Brain microvascular endothelial cell (primary cell): ENCODE data around the gene TLL1.
A peak's percentile ranks its signal among the peaks of the same experiment; 100 is the strongest.

Experiments used
- DNase-seq: peaks from one replicate; pipeline ENCODE4 v3.0.0-alpha.2; 2020
- H3K27ac ChIP-seq: fragments of 250-450 bp; sonication (Bioruptor Pico); 2 replicates; pipeline ENCODE4 v1.5.1; 2020; ENCODE audit warnings: mild to moderate bottlenecking, moderate library complexity
- H3K27me3 ChIP-seq: fragments of 250-450 bp; sonication (Bioruptor Pico); replicated peaks from 2 replicates; pipeline ENCODE4 v1.5.1; 2020; ENCODE audit warnings: mild to moderate bottlenecking
- H3K36me3 ChIP-seq: fragments of 250-450 bp; sonication (Bioruptor Pico); replicated peaks from 2 replicates; pipeline ENCODE4 v1.5.1; 2020; ENCODE audit warnings: mild to moderate bottlenecking
- H3K4me3 ChIP-seq: 2 replicates; pipeline ENCODE4 v1.5.1; 2011; ENCODE audit warnings: low read depth, mild to moderate bottlenecking, control low read depth, low read length, moderate library complexity
- in situ Hi-C: cut with HindIII; loops from 2 replicates; pipeline ENCODE4 v1.10.0; 2017; ENCODE audit warnings: low sequenced_read_pairs, low pct_ligation_motif_present
- TF ChIP-seq, protein P1 (sequence below): IDR thresholded peaks from 2 replicates; pipeline ENCODE4 v1.5.1; 2011; ENCODE audit warnings: low read depth, mild to moderate bottlenecking, moderate library complexity, low read length, control low read depth, inconsistent platforms; ENCODE audit errors: missing control alignments

Gene TLL1

DNA sequence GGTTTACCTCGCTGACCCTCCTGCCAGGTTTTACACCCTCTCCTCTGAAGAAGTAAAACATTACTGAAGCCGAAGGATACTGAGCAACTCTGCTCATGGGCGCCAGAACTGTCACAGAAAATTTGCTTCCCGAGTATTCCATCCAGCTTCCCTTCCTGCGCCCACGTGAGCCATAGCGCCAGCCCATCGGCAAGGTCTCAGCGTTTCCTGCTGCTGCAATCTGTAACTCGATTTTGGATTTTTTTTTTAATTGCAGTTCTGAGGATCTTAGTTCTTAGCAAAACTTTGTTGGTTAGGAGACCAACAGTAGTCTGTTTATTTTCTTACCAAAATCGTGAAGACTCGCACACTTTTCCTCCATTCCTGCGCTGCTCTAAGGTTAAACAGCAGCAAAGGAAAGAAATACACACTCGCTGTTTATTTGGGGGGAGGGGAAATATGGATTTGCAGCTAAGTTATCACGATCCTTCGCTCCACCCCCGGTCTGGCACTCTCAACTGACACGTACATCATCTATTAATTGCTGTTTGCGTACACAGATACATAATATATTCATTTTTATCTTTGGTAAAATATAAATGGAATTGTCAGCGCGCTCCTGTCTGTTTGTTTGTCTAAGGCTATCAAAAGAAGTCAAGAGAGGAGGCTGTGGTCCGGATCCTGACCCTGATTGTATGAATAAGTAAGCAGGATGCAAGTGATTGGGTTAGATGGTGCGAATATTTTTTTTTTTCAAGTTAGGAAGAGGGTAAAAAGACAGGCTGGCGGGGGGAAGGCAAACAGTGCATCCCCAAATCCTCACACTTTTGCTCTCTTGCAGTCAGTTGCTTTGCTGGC lies at the start of gene TLL1:
TLL1 (plus strand) TSS at position 777 of the 837 bp plus-strand sequence. CDS start 668 bp downstream, outside the sequence.
- Histone ChIP-seq H3K27ac (no peak within 1 kb of the TSS), H3K36me3 (no peaks in the 10 kb centered on the region), H3K4me3 (peak within 1 kb of the TSS; percentile 62), H3K27me3 (peaks cover 9% of the 10 kb centered on the region)
- in situ Hi-C loops, result no loop called here
- TF ChIP-seq, protein P1, sequence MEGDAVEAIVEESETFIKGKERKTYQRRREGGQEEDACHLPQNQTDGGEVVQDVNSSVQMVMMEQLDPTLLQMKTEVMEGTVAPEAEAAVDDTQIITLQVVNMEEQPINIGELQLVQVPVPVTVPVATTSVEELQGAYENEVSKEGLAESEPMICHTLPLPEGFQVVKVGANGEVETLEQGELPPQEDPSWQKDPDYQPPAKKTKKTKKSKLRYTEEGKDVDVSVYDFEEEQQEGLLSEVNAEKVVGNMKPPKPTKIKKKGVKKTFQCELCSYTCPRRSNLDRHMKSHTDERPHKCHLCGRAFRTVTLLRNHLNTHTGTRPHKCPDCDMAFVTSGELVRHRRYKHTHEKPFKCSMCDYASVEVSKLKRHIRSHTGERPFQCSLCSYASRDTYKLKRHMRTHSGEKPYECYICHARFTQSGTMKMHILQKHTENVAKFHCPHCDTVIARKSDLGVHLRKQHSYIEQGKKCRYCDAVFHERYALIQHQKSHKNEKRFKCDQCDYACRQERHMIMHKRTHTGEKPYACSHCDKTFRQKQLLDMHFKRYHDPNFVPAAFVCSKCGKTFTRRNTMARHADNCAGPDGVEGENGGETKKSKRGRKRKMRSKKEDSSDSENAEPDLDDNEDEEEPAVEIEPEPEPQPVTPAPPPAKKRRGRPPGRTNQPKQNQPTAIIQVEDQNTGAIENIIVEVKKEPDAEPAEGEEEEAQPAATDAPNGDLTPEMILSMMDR, result no peak
- DNase-seq, result no peak

DNA sequence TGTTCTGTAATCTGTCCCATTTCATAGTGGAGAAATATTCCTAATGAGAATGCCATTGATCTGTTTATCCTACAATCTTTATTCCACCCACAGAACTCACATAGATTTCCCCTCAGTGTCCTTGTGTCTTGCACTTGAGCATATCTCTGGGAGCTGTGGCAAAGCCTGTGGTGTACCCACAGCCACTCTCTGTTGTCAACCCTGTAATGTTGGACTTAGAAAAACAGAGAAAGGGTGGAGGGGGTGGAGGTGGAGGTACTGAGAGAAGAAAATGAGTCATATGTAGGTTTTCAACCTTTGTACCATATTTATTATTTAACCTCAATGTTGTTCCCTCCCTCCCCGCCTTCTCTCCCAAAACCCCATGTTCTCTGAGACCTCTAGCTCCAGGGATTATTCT lies 46.9 kb upstream of the TLL1 start:
- in situ Hi-C loops, result no loop called here
- no peak for DNase-seq
- Histone ChIP-seq H3K4me3 (no peak overlapping the region), H3K27ac (no peak overlapping the region), H3K27me3 (no peaks in the 10 kb centered on the region), H3K36me3 (no peaks in the 10 kb centered on the region)
- TF ChIP-seq, protein P1, result no peak

DNA sequence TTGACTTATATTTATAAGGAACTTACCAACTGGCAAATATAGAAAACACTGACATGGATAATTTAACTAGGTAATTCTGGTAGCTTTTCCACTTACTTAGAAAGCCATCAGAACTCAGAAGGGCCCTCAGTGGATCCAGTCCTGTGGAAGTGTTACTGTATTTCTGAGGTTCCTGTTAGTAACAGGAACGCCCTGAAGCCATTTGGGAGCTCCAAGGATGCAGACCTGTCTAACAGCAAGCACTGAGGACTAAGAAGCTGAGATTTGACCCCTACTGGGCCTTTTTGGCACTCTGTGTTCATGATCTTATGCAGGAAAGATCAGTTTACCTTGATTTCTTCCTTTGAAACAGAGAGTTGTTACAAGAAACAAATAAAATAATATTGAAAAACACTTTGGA lies 46.0 kb upstream of the TLL1 start:
- H3K4me3 ChIP-seq, result no peak overlapping the region
- no peak for DNase-seq
- no peaks in the 10 kb centered on the region for H3K36me3 ChIP-seq
- TF ChIP-seq, protein P1, result no peak
- H3K27me3 ChIP-seq, result no peaks in the 10 kb centered on the region
- no peak overlapping the region for H3K27ac ChIP-seq
- in situ Hi-C loops, result no loop called here

DNA sequence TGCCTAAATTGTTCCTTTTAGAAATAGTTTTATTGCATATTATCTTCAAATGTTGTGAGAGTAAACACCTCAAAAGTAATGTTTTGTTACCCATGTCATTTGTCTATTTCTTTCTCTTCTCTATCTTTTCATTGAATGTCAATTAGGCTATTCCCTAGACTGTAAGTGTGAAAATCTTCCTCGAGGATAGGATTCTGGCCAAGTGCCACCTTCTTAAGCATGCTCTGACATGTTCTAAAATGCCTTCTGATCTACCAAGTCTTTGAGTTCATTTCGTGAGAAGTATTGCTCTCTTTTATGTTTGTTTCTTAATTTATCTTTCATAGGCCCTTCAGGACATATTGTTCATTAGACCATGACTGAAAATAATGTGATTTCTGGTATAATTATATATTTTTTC lies 44.1 kb upstream of the TLL1 start:
- in situ Hi-C loops, result no loop called here
- no peak for DNase-seq

DNA sequence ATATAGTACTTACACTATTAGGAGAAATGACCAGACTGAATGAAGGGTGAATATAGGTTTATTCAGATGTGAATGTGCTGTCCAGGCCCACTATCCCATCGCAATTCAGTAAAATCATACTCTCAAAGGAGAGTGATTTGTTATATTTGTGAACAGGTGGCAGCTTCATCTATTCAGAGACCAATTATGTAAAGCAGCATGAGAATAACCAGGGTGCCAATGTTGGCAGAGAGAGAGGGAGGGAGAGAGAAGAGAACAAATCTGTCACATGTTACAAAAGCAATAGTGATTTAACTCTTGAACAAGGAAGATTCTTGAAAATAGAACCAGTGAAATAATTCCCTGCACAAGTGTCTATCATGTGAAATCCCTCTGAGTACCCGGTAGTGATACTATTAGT lies 38.9 kb upstream of the TLL1 start:
- in situ Hi-C loops, result no loop called here
- no peak for DNase-seq
- Histone ChIP-seq H3K4me3 (no peak overlapping the region), H3K27me3 (no peaks in the 10 kb centered on the region), H3K36me3 (no peaks in the 10 kb centered on the region), H3K27ac (no peak overlapping the region)
- TF ChIP-seq, protein P1, result no peak

More for the DNA sequence above, 44.1 kb upstream of the TLL1 start:
- Histone ChIP-seq H3K36me3 (no peaks in the 10 kb centered on the region), H3K4me3 (no peak overlapping the region), H3K27me3 (no peaks in the 10 kb centered on the region), H3K27ac (no peak overlapping the region)
- TF ChIP-seq, protein P1, result no peak

DNA sequence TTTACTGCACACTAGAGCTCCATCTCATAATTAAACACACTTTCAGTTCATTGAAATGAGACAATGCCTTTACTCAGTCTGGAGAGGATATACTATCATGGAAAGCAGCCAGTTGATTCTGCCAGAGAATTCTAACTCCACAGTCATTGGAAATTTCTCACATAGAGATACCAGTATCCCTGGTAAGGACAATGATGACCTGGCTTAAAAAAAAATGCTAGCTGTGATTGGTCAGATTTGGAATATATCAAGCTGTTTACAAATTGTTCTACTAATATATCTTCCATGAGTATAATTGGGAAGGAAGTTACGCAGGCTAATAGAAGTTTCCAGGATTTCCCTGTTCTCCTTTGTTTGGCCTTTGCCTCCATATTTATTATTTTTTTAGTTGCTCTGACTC lies 34.5 kb upstream of the TLL1 start:
- no peaks in the 10 kb centered on the region for H3K36me3 ChIP-seq
- H3K4me3 ChIP-seq, result no peak overlapping the region
- in situ Hi-C loops, result no loop called here
- no peak overlapping the region for H3K27ac ChIP-seq
- TF ChIP-seq, protein P1, result no peak
- H3K27me3 ChIP-seq, result no peaks in the 10 kb centered on the region
- no peak for DNase-seq
